Right ventricle myocardium inferior (tissue), 1 donor: ENCODE measurements around the gene SH3BGRL. TPM values are rescaled to one million over a fixed set of nuclear protein-coding genes. Genes with fewer than 3 reads are reported as not detected.
A peak's percentile ranks its signal among the peaks of the same experiment; 100 is the strongest.

Source experiments
- ATAC-seq: fragments of 200-7000 bp; cut with Tn5 transposase; one replicate; pipeline ENCODE4 v1.9.1; 2020; ENCODE audit warnings: mild to moderate bottlenecking, moderate library complexity
- DNase-seq: peaks from one replicate; pipeline ENCODE4 v3.0.0; 2021; ENCODE audit errors: missing footprints
- intact Hi-C: fragments of 100-400 bp; cut with DNase I; formaldehyde crosslinking; loops from one replicate; pipeline ENCODE4 v1.11.0; 2022
- long read RNA-seq: library from polyadenylated mRNA; unstranded; transcript quantifications from one replicate; pipeline ENCODE4 v2.0.0, GENCODE V29; 2021
- total RNA-seq: library from RNA; stranded (reverse); fragmentation: NEBNext Ultra II Directional; extraction: Animal tissue kit (Norgen Biotek cat#: 25700); gene quantifications from one replicate; pipeline ENCODE4 v1.2.1, GENCODE V29; 2021
- donor health status: DM: no; HTN: yes; CAD: no; lungs with severe emphysema.

Gene SH3BGRL
- 30.2 TPM for total RNA-seq
- long read RNA-seq, partial matches to known transcripts: 0 of 2 reads
- long read RNA-seq, other reads (novel, unspliced or antisense): 0 of 2 reads

- peak; percentile 99 for ATAC-seq
- intact Hi-C loops: no loop called here
- DNase-seq: peak; percentile 88
Observed at GRCh38 chrX:81201671-81202455, at the start of gene SH3BGRL, which contains the start of gene HMGN5. Gene SH3BGRL (plus strand): TSS chrX:81202102. CDS start chrX:81202201, 99 bp downstream. Gene HMGN5 (minus strand): TSS chrX:81201913. CDS start chrX:81121549, 80,364 bp downstream.

- intact Hi-C loops: no loop called here
- ATAC-seq (no peak), DNase-seq (no peak)
Observed at GRCh38 chrX:81168391-81168790, 33.5 kb upstream of the SH3BGRL start.

- DNase-seq (no peak), ATAC-seq (no peak)
- intact Hi-C loops: loop anchor here (10.0 kb wide), 1 partner anchor 201 kb away; no protein-coding TSS in a partner anchor
Observed at GRCh38 chrX:81174286-81174685, 27.6 kb upstream of the SH3BGRL start.

GRCh38 chrX:81195259-81195658 lies 6.6 kb upstream of the SH3BGRL start:
- DNase-seq: no peak
- intact Hi-C loops: no loop called here
- ATAC-seq: no peak

GRCh38 chrX:81195712-81196111 lies 6.2 kb upstream of the SH3BGRL start:
- ATAC-seq: no peak
- intact Hi-C loops: no loop called here
- peak; percentile 58 for DNase-seq

- intact Hi-C loops: no loop called here
- DNase-seq (no peak), ATAC-seq (no peak)
Observed at GRCh38 chrX:81201071-81201470, 831 bp upstream of the SH3BGRL start.

- DNase-seq (no peak), ATAC-seq (peak; percentile 17)
- intact Hi-C loops: no loop called here
Observed at GRCh38 chrX:81202456-81202819, 536 bp downstream of the SH3BGRL start.

- DNase-seq (no peak), ATAC-seq (no peak)
- intact Hi-C loops: no loop called here
Observed at GRCh38 chrX:81202943-81203342, 1.0 kb downstream of the SH3BGRL start.

GRCh38 chrX:81205551-81205950 lies 3.6 kb downstream of the SH3BGRL start:
- no peak for ATAC-seq
- intact Hi-C loops: no loop called here

GRCh38 chrX:81206476-81206875 lies 4.6 kb downstream of the SH3BGRL start:
- DNase-seq: no peak
- no peak for ATAC-seq
- intact Hi-C loops: no loop called here

More at GRCh38 chrX:81205551-81205950, 3.6 kb downstream of the SH3BGRL start:
- no peak for DNase-seq

GRCh38 chrX:81208916-81209315 lies 7.0 kb downstream of the SH3BGRL start:
- no peak for ATAC-seq
- intact Hi-C loops: no loop called here
- no peak for DNase-seq

GRCh38 chrX:81215685-81216084 lies 13.8 kb downstream of the SH3BGRL start:
- intact Hi-C loops: no loop called here
- DNase-seq (no peak), ATAC-seq (no peak)

- DNase-seq: no peak
- intact Hi-C loops: no loop called here
Observed at GRCh38 chrX:81229229-81229628, 27.3 kb downstream of the SH3BGRL start.

GRCh38 chrX:81229901-81230300 lies 28.0 kb downstream of the SH3BGRL start:
- intact Hi-C loops: no loop called here
- DNase-seq (no peak), ATAC-seq (no peak)

More at GRCh38 chrX:81229229-81229628, 27.3 kb downstream of the SH3BGRL start:
- no peak for ATAC-seq

- DNase-seq: no peak
- no peak for ATAC-seq
- intact Hi-C loops: no loop called here
Observed at GRCh38 chrX:81231476-81231875, 29.6 kb downstream of the SH3BGRL start.

- intact Hi-C loops: no loop called here
Observed at GRCh38 chrX:81232218-81232617, 30.3 kb downstream of the SH3BGRL start.

GRCh38 chrX:81237516-81237915 lies 35.6 kb downstream of the SH3BGRL start:
- DNase-seq (no peak), ATAC-seq (no peak)
- intact Hi-C loops: no loop called here

More at GRCh38 chrX:81232218-81232617, 30.3 kb downstream of the SH3BGRL start:
- DNase-seq (no peak), ATAC-seq (no peak)

- DNase-seq: no peak
- intact Hi-C loops: no loop called here
- no peak for ATAC-seq
Observed at GRCh38 chrX:81238166-81238565, 36.3 kb downstream of the SH3BGRL start.

GRCh38 chrX:81240701-81241331 lies 38.9 kb downstream of the SH3BGRL start:
- intact Hi-C loops: no loop called here
- DNase-seq: no peak
- no peak for ATAC-seq

- ATAC-seq (no peak), DNase-seq (no peak)
- intact Hi-C loops: no loop called here
Observed at GRCh38 chrX:81241753-81242152, 39.9 kb downstream of the SH3BGRL start.
